Activated CD8-positive, alpha-beta memory T cell treated with anti-CD3 and anti-CD28 coated beads, Interleukin-2, amount 50 U/mL, for 4 hours (primary cell): ENCODE data around the gene SHROOM4.

ENCODE experiments used
- DNase-seq: peaks from one replicate; pipeline ENCODE4 v3.0.0-alpha.2; 2020

Gene SHROOM4

GRCh38 chrX:50779694-50780093 lies 34.3 kb downstream of the SHROOM4 start:
- DNase-seq, result no peak

- no peak for DNase-seq
Observed at GRCh38 chrX:50778272-50778671, 35.7 kb downstream of the SHROOM4 start.

GRCh38 chrX:50776248-50776647 lies 37.7 kb downstream of the SHROOM4 start:
- no peak for DNase-seq

GRCh38 chrX:50771382-50771781 lies 42.6 kb downstream of the SHROOM4 start:
- no peak for DNase-seq

GRCh38 chrX:50770702-50771101 lies 43.3 kb downstream of the SHROOM4 start:
- DNase-seq, result no peak

GRCh38 chrX:50769389-50770063 lies 44.5 kb downstream of the SHROOM4 start:
- no peak for DNase-seq

- no peak for DNase-seq
Observed at GRCh38 chrX:50768801-50769200, 45.2 kb downstream of the SHROOM4 start.

GRCh38 chrX:50765986-50766385 lies 48.0 kb downstream of the SHROOM4 start:
- no peak for DNase-seq

- no peak for DNase-seq
Observed at GRCh38 chrX:50762578-50762977, 51.4 kb downstream of the SHROOM4 start.

GRCh38 chrX:50756276-50756675 lies 57.7 kb downstream of the SHROOM4 start:
- DNase-seq, result no peak

- no peak for DNase-seq
Observed at GRCh38 chrX:50751091-50751490, 62.9 kb downstream of the SHROOM4 start.

- DNase-seq, result no peak
Observed at GRCh38 chrX:50747471-50747900, 66.5 kb downstream of the SHROOM4 start.

GRCh38 chrX:50736656-50737055 lies 77.3 kb downstream of the SHROOM4 start:
- DNase-seq, result no peak

- DNase-seq, result no peak
Observed at GRCh38 chrX:50726296-50726695, 87.7 kb downstream of the SHROOM4 start.

- no peak for DNase-seq
Observed at GRCh38 chrX:50725310-50725709, 88.7 kb downstream of the SHROOM4 start.

- DNase-seq, result no peak
Observed at GRCh38 chrX:50723006-50723405, 91.0 kb downstream of the SHROOM4 start.

GRCh38 chrX:50721764-50722521 lies 92.1 kb downstream of the SHROOM4 start:
- no peak for DNase-seq

- DNase-seq, result no peak
Observed at GRCh38 chrX:50719614-50720013, 94.4 kb downstream of the SHROOM4 start.

GRCh38 chrX:50718776-50719175 lies 95.2 kb downstream of the SHROOM4 start:
- no peak for DNase-seq

- no peak for DNase-seq
Observed at GRCh38 chrX:50716706-50717105, 97.3 kb downstream of the SHROOM4 start.

GRCh38 chrX:50712777-50713176 lies 101.2 kb downstream of the SHROOM4 start:
- DNase-seq, result no peak

- DNase-seq, result no peak
Observed at GRCh38 chrX:50711907-50712306, 102.1 kb downstream of the SHROOM4 start.

GRCh38 chrX:50707955-50708699 lies 105.9 kb downstream of the SHROOM4 start:
- no peak for DNase-seq

- no peak for DNase-seq
Observed at GRCh38 chrX:50707405-50707804, 106.6 kb downstream of the SHROOM4 start.
